Measurements from ENCODE around the gene NREP. TPM values are rescaled to one million over a fixed set of nuclear protein-coding genes. Genes with fewer than 3 reads are reported as not detected.

Gene NREP
- total RNA-seq, 1 experiment from 2014 or later: 6.0 TPM

GRCh38 chr5:111697215-111697614 lies 59.8 kb downstream of the NREP start:
- H3K4me1 ChIP-seq (ENCODE audit: control insufficient read depth in 1 of 2, insufficient read depth in 2 of 2, low read length in 2 of 2): no peaks in the 10 kb centered on the region
- BruUV-seq (replicated peaks): no TSS peak
- H2AFZ ChIP-seq (ENCODE audit: low read depth, low read length, poor library complexity, severe bottlenecking): no peak overlapping the region
- no peak overlapping the region for H3K4me2 ChIP-seq (ENCODE audit: low read length)
- no peak overlapping the region for H3K27ac ChIP-seq (ENCODE audit: low read depth, low read length)
- H4K20me1 ChIP-seq (ENCODE audit: insufficient read depth): no peaks in the 10 kb centered on the region
- H3K36me3 ChIP-seq (ENCODE audit: control insufficient read depth in 1 of 2, insufficient read depth in 2 of 2, low read length in 2 of 2): no peaks in the 10 kb centered on the region
- ChIA-PET CTCF (no interaction called here), RAD21 (ENCODE audit: low non-redundant PET in 1 of 2, low total read pairs in 2 of 2, uncharacterized antibody in 2 of 2, unreplicated experiment in 2 of 2) (no interaction called here), POLR2A (no interaction called here)
- H3K4me3 ChIP-seq (replicated peaks in 1 of 2; ENCODE audit: low read depth in 1 of 2, low read length in 2 of 2): no peak overlapping the region
- H3K79me2 ChIP-seq (ENCODE audit: insufficient read depth, low read length): no peaks in the 10 kb centered on the region
- no peak overlapping the region for H3K9ac ChIP-seq (ENCODE audit: low read length)
- no peaks in the 10 kb centered on the region for H3K9me3 ChIP-seq (ENCODE audit: control insufficient read depth in 1 of 2, insufficient read depth in 1 of 2, low read depth in 1 of 2, low read length in 2 of 2)
- intact Hi-C loops (cut with micrococcal nuclease): loop anchor here (5.0 kb wide), 1 partner anchor 145 kb away; no protein-coding TSS in a partner anchor
- ATAC-seq (no peak), DNase-seq (ENCODE audit: low read depth, low spot score) (no peak)
- TF ChIP-seq ATF3 (IDR thresholded peaks at IDR 0.05): no peak
- no peak for TF ChIP-seq CTCF (IDR thresholded peaks at IDR 0.05 in 2 of 3, conservative IDR thresholded peaks at IDR 0.05 in 1 of 3; ENCODE audit: borderline replicate concordance in 1 of 3, insufficient read depth in 1 of 3, low read depth in 2 of 3, low read length in 2 of 3)
- no peak for TF ChIP-seq POLR2AphosphoS5 (IDR thresholded peaks at IDR 0.05; ENCODE audit: low read depth, low read length)
- H3K27me3 ChIP-seq (ENCODE audit: insufficient read depth, low read length): no peaks in the 10 kb centered on the region; the same call in 1 of the 2 replicates
- no peaks in the 10 kb centered on the region for H3K9me2 ChIP-seq (ENCODE audit: insufficient read depth)

- Histone ChIP-seq H3K79me2 (ENCODE audit: insufficient read depth, low read length) (no peaks in the 10 kb centered on the region), H2AFZ (ENCODE audit: low read depth, low read length, poor library complexity, severe bottlenecking) (no peak overlapping the region), H3K9me3 (ENCODE audit: control insufficient read depth in 1 of 2, insufficient read depth in 1 of 2, low read depth in 1 of 2, low read length in 2 of 2) (no peaks in the 10 kb centered on the region), H3K4me1 (ENCODE audit: control insufficient read depth in 1 of 2, insufficient read depth in 2 of 2, low read length in 2 of 2) (no peaks in the 10 kb centered on the region), H3K27ac (ENCODE audit: low read depth, low read length) (no peak overlapping the region), H3K4me3 (replicated peaks in 1 of 2; ENCODE audit: low read depth in 1 of 2, low read length in 2 of 2) (no peak overlapping the region), H3K27me3 (ENCODE audit: insufficient read depth, low read length) (no peaks in the 10 kb centered on the region; the same call in 1 of the 2 replicates), H4K20me1 (ENCODE audit: insufficient read depth) (no peaks in the 10 kb centered on the region), H3K9ac (ENCODE audit: low read length) (no peak overlapping the region), H3K4me2 (ENCODE audit: low read length) (no peak overlapping the region), H3K36me3 (ENCODE audit: control insufficient read depth in 1 of 2, insufficient read depth in 2 of 2, low read length in 2 of 2) (no peaks in the 10 kb centered on the region), H3K9me2 (ENCODE audit: insufficient read depth) (no peaks in the 10 kb centered on the region)
- ATAC-seq (no peak), DNase-seq (ENCODE audit: low read depth, low spot score) (no peak)
- ChIA-PET RAD21 (ENCODE audit: low non-redundant PET in 1 of 2, low total read pairs in 2 of 2, uncharacterized antibody in 2 of 2, unreplicated experiment in 2 of 2) (no interaction called here), POLR2A (no interaction called here), CTCF (no interaction called here)
- no TSS peak for BruUV-seq (replicated peaks)
- TF ChIP-seq SRF (IDR thresholded peaks at IDR 0.05; ENCODE audit: low read depth): no peak
- TF ChIP-seq EZH2 (IDR thresholded peaks at IDR 0.05): no peak
- TF ChIP-seq POLR2A (IDR thresholded peaks at IDR 0.05; ENCODE audit: borderline replicate concordance, extremely low read depth, insufficient read depth, insufficient read length): no peak
- no peak for TF ChIP-seq MAX (IDR thresholded peaks at IDR 0.05)
- no peak for TF ChIP-seq CBX3 (IDR thresholded peaks at IDR 0.05; ENCODE audit: low read depth)
- intact Hi-C loops (cut with micrococcal nuclease): loop anchor here (5.0 kb wide), 1 partner anchor 144 kb away; no protein-coding TSS in a partner anchor
These were observed 61.0 kb downstream of the NREP start for GRCh38 chr5:111695991-111696390.
